ENCODE results near the gene OR1L1. TPM values are rescaled to one million over a fixed set of nuclear protein-coding genes. Genes with fewer than 3 reads are reported as not detected.

OR1L1 gene
- not detected for polyA plus RNA-seq (2013, experiment 1 of 2; ENCODE audit: insufficient read length)
- not detected for polyA plus RNA-seq (2013, experiment 2 of 2; ENCODE audit: insufficient read length)

GRCh38 chr9:122661416-122661815, at the start of gene OR1L1:
TSS of gene OR1L1 (plus strand) at chr9:122661716. CDS start at chr9:122661716, 0 bp downstream.
- no peak for DNase-seq

GRCh38 chr9:122614362-122614761, 47.2 kb upstream of the OR1L1 start, which contains the start of gene OR1Q1:
TSS of gene OR1Q1 (plus strand) at chr9:122614738. CDS start at chr9:122614738, 0 bp downstream.
- DNase-seq, result no peak

GRCh38 chr9:122619996-122620395, 41.5 kb upstream of the OR1L1 start:
- DNase-seq, result no peak

- no peak for DNase-seq
Measured at GRCh38 chr9:122642226-122642625, 19.3 kb upstream of the OR1L1 start.

- DNase-seq, result no peak
Measured at GRCh38 chr9:122656378-122656777, 5.1 kb upstream of the OR1L1 start.

- no peak for DNase-seq
Measured at GRCh38 chr9:122657527-122657926, 4.0 kb upstream of the OR1L1 start, which contains the start of gene OR1B1. TSS of gene OR1B1 (minus strand) at chr9:122657627.

- DNase-seq, result no peak
Measured at GRCh38 chr9:122672481-122672880, 11.0 kb downstream of the OR1L1 start.

GRCh38 chr9:122684851-122685250, 23.3 kb downstream of the OR1L1 start:
- DNase-seq, result no peak

- DNase-seq, result no peak
Measured at GRCh38 chr9:122695696-122696095, 34.2 kb downstream of the OR1L1 start.

Measured in fibroblast of skin of scalp (primary cell).